ENCODE data around the gene ZFPM1. TPM values are rescaled to one million over a fixed set of nuclear protein-coding genes. Genes with fewer than 3 reads are reported as not detected.

The ZFPM1 gene
- total RNA-seq, 2 donors from 2014 or later, result 18.1 to 21.5 TPM

DNA sequence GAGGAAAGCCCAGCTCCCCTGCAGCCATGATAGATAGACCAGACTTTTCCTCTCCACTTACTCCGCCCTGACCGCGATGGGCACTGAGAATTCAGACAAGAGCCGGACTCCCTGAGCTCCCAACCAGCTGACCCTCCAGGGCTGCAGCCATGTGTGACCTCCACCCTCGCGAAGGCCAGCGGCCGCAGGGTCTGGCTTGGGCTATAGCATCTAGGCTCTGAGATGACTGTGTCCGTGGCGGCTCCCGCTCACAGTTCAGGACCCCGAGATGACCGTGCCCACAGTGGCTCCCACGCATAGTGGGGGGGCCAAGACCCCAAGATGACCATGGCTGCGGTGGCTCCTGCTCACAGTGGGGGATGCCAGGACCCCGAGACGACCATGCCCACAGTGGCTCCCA, 18.0 kb downstream of the ZFPM1 start:
- peaks cover 7% of the 10 kb centered on the region for H3K4me1 ChIP-seq (ENCODE audit: control insufficient read depth, insufficient read depth, low read length)
- peaks cover 5% of the 10 kb centered on the region for H3K4me1 Mint-ChIP-seq
- no peaks in the 10 kb centered on the region for H3K27me3 ChIP-seq (ENCODE audit: control insufficient read depth, insufficient read depth, low read length, poor library complexity, severe bottlenecking)
- TF ChIP-seq, protein P1, sequence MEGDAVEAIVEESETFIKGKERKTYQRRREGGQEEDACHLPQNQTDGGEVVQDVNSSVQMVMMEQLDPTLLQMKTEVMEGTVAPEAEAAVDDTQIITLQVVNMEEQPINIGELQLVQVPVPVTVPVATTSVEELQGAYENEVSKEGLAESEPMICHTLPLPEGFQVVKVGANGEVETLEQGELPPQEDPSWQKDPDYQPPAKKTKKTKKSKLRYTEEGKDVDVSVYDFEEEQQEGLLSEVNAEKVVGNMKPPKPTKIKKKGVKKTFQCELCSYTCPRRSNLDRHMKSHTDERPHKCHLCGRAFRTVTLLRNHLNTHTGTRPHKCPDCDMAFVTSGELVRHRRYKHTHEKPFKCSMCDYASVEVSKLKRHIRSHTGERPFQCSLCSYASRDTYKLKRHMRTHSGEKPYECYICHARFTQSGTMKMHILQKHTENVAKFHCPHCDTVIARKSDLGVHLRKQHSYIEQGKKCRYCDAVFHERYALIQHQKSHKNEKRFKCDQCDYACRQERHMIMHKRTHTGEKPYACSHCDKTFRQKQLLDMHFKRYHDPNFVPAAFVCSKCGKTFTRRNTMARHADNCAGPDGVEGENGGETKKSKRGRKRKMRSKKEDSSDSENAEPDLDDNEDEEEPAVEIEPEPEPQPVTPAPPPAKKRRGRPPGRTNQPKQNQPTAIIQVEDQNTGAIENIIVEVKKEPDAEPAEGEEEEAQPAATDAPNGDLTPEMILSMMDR (conservative IDR thresholded peaks at IDR 0.05), result no peak
- H3K27ac ChIP-seq (ENCODE audit: low read depth, low read length), result no peak overlapping the region
- H3K27ac Mint-ChIP-seq, result no peak overlapping the region
- H3K9me3 ChIP-seq (ENCODE audit: control insufficient read depth, low read length), result no peaks in the 10 kb centered on the region
- no peak for DNase-seq
- H3K36me3 Mint-ChIP-seq (ENCODE audit: low read depth), result no peaks in the 10 kb centered on the region
- H3K4me3 Mint-ChIP-seq, result no peak overlapping the region
- WGBS, 2 experiments (ENCODE audit: insufficient coverage in 1 of 2, insufficient read length in 1 of 2), result 92 to 97% methylated on average over 15 to 17 of the region's 17 CpGs
- no peaks in the 10 kb centered on the region for H3K27me3 Mint-ChIP-seq (ENCODE audit: insufficient read depth)
- no peaks in the 10 kb centered on the region for H3K36me3 ChIP-seq (ENCODE audit: control insufficient read depth, insufficient read depth, low read length)
- no peaks in the 10 kb centered on the region for H3K9me3 Mint-ChIP-seq
- no peak overlapping the region for H3K4me3 ChIP-seq (ENCODE audit: low read length)
- no peak overlapping the region for H3K9ac ChIP-seq (ENCODE audit: extremely low read depth, low read length, poor library complexity, severe bottlenecking)

DNA sequence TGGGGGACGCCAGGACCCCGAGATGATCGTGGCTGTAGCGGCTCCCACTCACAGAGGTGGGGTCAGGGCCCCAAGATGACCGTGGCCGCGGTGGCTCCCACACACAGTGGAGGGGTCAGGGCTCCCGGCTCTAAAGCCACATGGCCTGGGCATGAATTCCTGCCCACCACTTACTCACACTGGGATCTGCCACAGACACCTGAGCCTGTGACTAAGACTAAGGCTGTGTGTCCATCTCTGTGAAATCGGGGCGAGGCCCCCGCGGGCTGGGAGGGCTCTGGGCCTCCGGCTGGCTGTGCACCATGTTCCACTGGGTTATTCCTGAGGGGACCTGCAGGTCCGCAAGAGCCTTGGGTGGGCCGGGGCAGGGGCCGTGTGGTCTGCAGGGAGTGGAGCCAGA, 18.5 kb downstream of the ZFPM1 start:
- H3K36me3 ChIP-seq (ENCODE audit: control insufficient read depth, insufficient read depth, low read length), result no peaks in the 10 kb centered on the region
- no peak for DNase-seq
- H3K4me1 Mint-ChIP-seq, result peaks cover 5% of the 10 kb centered on the region
- no peak overlapping the region for H3K4me3 Mint-ChIP-seq
- H3K4me1 ChIP-seq (ENCODE audit: control insufficient read depth, insufficient read depth, low read length), result peaks cover 7% of the 10 kb centered on the region
- TF ChIP-seq, protein P1 (conservative IDR thresholded peaks at IDR 0.05), result no peak
- no peaks in the 10 kb centered on the region for H3K9me3 ChIP-seq (ENCODE audit: control insufficient read depth, low read length)
- no peaks in the 10 kb centered on the region for H3K27me3 ChIP-seq (ENCODE audit: control insufficient read depth, insufficient read depth, low read length, poor library complexity, severe bottlenecking)
- H3K27me3 Mint-ChIP-seq (ENCODE audit: insufficient read depth), result no peaks in the 10 kb centered on the region
- 94 to 96% methylated on average over 11 to 16 of the region's 16 CpGs for WGBS, 2 experiments (ENCODE audit: insufficient coverage in 1 of 2, insufficient read length in 1 of 2)
- H3K36me3 Mint-ChIP-seq (ENCODE audit: low read depth), result no peaks in the 10 kb centered on the region
- no peak overlapping the region for H3K9ac ChIP-seq (ENCODE audit: extremely low read depth, low read length, poor library complexity, severe bottlenecking)
- H3K4me3 ChIP-seq (ENCODE audit: low read length), result no peak overlapping the region
- H3K9me3 Mint-ChIP-seq, result no peaks in the 10 kb centered on the region
- no peak overlapping the region for H3K27ac Mint-ChIP-seq
- H3K27ac ChIP-seq (ENCODE audit: low read depth, low read length), result no peak overlapping the region

DNA sequence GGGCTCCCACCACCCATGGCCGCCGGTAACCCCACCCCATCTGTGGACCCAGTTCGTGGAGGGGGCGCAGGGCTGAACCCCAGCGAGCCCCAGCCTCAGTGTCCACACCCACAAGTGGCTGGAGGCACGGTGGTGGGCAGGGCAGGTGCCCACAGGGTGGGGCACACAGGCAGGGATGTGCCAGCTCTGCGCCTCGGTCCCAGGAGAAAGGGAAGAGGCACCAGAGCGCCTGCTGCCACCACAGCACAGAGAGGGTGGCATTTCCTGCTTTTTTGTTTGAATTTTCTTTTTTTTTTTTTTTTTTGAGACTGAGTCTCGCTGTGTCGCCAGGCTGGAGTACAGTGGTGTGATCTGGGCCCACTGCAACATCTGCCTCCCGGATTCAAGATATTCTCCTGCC, 19.0 kb downstream of the ZFPM1 start:
- Histone ChIP-seq H3K4me1 (ENCODE audit: control insufficient read depth, insufficient read depth, low read length) (peaks cover 7% of the 10 kb centered on the region), H3K27ac (ENCODE audit: low read depth, low read length) (no peak overlapping the region), H3K36me3 (ENCODE audit: control insufficient read depth, insufficient read depth, low read length) (no peaks in the 10 kb centered on the region), H3K4me3 (ENCODE audit: low read length) (no peak overlapping the region), H3K9ac (ENCODE audit: extremely low read depth, low read length, poor library complexity, severe bottlenecking) (no peak overlapping the region), H3K9me3 (ENCODE audit: control insufficient read depth, low read length) (no peaks in the 10 kb centered on the region), H3K27me3 (ENCODE audit: control insufficient read depth, insufficient read depth, low read length, poor library complexity, severe bottlenecking) (no peaks in the 10 kb centered on the region)
- H3K36me3 Mint-ChIP-seq (ENCODE audit: low read depth), result no peaks in the 10 kb centered on the region
- WGBS, 2 experiments (ENCODE audit: insufficient coverage in 1 of 2, insufficient read length in 1 of 2), result 91 to 100% methylated on average over 6 to 12 of the region's 12 CpGs
- DNase-seq, result no peak
- H3K4me3 Mint-ChIP-seq, result no peak overlapping the region
- TF ChIP-seq, protein P1 (conservative IDR thresholded peaks at IDR 0.05), result no peak
- no peaks in the 10 kb centered on the region for H3K9me3 Mint-ChIP-seq
- H3K27ac Mint-ChIP-seq, result no peak overlapping the region
- H3K4me1 Mint-ChIP-seq, result peaks cover 4% of the 10 kb centered on the region
- H3K27me3 Mint-ChIP-seq (ENCODE audit: insufficient read depth), result no peaks in the 10 kb centered on the region
